Nephron (organoid): ENCODE data around the gene GSN.

Experiments
- H3K27ac Mint-ChIP-seq, 3 experiments: 2 replicates each; pipeline ENCODE4 v1.8.0; 2020; ENCODE audit warnings: mixed read lengths in 3 of 3, mild to moderate bottlenecking in 2 of 3, moderate library complexity in 1 of 3
- H3K27me3 Mint-ChIP-seq: 2 replicates; pipeline ENCODE4 v1.8.0; 2021; ENCODE audit warnings: low read depth, mild to moderate bottlenecking, moderate library complexity, mixed read lengths
- H3K36me3 Mint-ChIP-seq: 2 replicates; pipeline ENCODE4 v1.8.0; 2020; ENCODE audit warnings: low read depth, mixed read lengths
- H3K4me1 Mint-ChIP-seq: 2 replicates; pipeline ENCODE4 v1.8.0; 2020; ENCODE audit warnings: mixed read lengths
- H3K4me3 Mint-ChIP-seq, 3 experiments: 2 replicates each; pipeline ENCODE4 v1.8.0; 2020; ENCODE audit warnings: mild to moderate bottlenecking in 3 of 3, mixed read lengths in 3 of 3, moderate library complexity in 2 of 3
- H3K9me3 Mint-ChIP-seq: 2 replicates; pipeline ENCODE4 v1.8.0; 2020; ENCODE audit warnings: mixed read lengths
- CTCF ChIP-seq, 3 experiments: fragments of 200-600 bp; sonication (generic); IDR thresholded peaks; one replicate each; pipeline ENCODE4 v1.5.0; 2021; ENCODE audit warnings: antibody characterized with exemption in 3 of 3; ENCODE audit not compliant: unreplicated experiment in 3 of 3

Gene GSN

GRCh38 chr9:121277518-121278295 lies 9.7 kb downstream of the GSN start:
- Mint-ChIP-seq H3K4me3 (peak overlapping the region in 1 of 3 experiments; percentile 17), H3K27ac (peak overlapping the region; percentile 82 to 96 (median 95)), H3K27me3 (no peaks in the 10 kb centered on the region), H3K4me1 (peaks cover 76% of the 10 kb centered on the region), H3K9me3 (no peaks in the 10 kb centered on the region), H3K36me3 (no peaks in the 10 kb centered on the region)
- TF ChIP-seq CTCF (IDR thresholded peaks at IDR 0.05; ENCODE audit: unreplicated experiment in 3 of 3) = no peak

- Mint-ChIP-seq H3K4me1 (peaks cover 79% of the 10 kb centered on the region), H3K4me3 (peak overlapping the region in 2 of 3 experiments; percentile 47 to 49), H3K27me3 (no peaks in the 10 kb centered on the region), H3K36me3 (no peaks in the 10 kb centered on the region), H3K9me3 (no peaks in the 10 kb centered on the region), H3K27ac (peak overlapping the region; percentile 82 to 96 (median 95))
- peak; percentile 78 to 83 (median 79) for TF ChIP-seq CTCF (IDR thresholded peaks at IDR 0.05; ENCODE audit: unreplicated experiment in 3 of 3)
Observed at GRCh38 chr9:121278477-121279261, 10.7 kb downstream of the GSN start.

- Mint-ChIP-seq H3K4me1 (peaks cover 79% of the 10 kb centered on the region), H3K36me3 (no peaks in the 10 kb centered on the region), H3K9me3 (no peaks in the 10 kb centered on the region), H3K4me3 (no peak overlapping the region), H3K27ac (peak overlapping the region in 2 of 3 experiments; percentile 95 to 96), H3K27me3 (no peaks in the 10 kb centered on the region)
- TF ChIP-seq CTCF (IDR thresholded peaks at IDR 0.05; ENCODE audit: unreplicated experiment in 3 of 3) = no peak
Observed at GRCh38 chr9:121279776-121280388, 11.9 kb downstream of the GSN start.

- H3K36me3 Mint-ChIP-seq = no peaks in the 10 kb centered on the region
- H3K4me1 Mint-ChIP-seq = peaks cover 81% of the 10 kb centered on the region
- no peaks in the 10 kb centered on the region for H3K27me3 Mint-ChIP-seq
Observed at GRCh38 chr9:121280715-121281613, 13.0 kb downstream of the GSN start.

More at GRCh38 chr9:121280715-121281613, 13.0 kb downstream of the GSN start:
- H3K27ac Mint-ChIP-seq = peak overlapping the region in 2 of 3 experiments; percentile 89 to 95
- no peak for TF ChIP-seq CTCF (IDR thresholded peaks at IDR 0.05; ENCODE audit: unreplicated experiment in 3 of 3)
- no peaks in the 10 kb centered on the region for H3K9me3 Mint-ChIP-seq
- no peak overlapping the region for H3K4me3 Mint-ChIP-seq
